ENCODE results near the gene SNX21.

GRCh38 chr20:45841407-45842129 is 8.0 kb downstream of the SNX21 start:
- TF ChIP-seq CTCF (IDR thresholded peaks at IDR 0.05) (no peak), EZH2 (IDR thresholded peaks at IDR 0.05; ENCODE audit: borderline replicate concordance, insufficient read depth, low read depth, low read length, poor library complexity, severe bottlenecking) (no peak)
